Measurements from ENCODE around the gene DHX9.

The DHX9 gene

DNA sequence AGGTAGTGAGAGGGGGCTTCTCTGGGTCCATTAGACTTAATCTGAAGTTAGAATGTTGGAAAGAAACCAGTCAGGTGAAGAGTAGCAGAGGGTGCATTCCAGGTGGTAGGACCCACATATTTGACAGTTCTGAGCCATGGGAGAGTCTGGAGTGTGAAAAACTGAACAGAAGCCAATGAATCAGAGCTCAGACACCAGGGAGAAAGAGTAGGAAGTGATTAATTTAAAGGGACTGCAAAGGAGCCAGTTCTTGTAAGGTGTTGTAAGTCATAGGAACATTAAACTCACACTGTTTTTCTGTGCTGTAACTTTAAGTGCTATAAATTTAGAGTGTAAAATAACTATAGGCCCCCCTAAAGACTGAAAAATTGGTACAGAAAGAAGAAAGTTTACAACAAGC lies 5.9 kb upstream of the DHX9 start:
- TF ChIP-seq FOXP2 (optimal IDR thresholded peaks at IDR 0.05; ENCODE audit: borderline replicate concordance, extremely low read depth, extremely low read length, insufficient read depth) (no peak), TAF1 (IDR thresholded peaks at IDR 0.05; ENCODE audit: borderline replicate concordance, insufficient read depth, low read length) (no peak), POLR2AphosphoS5 (IDR thresholded peaks at IDR 0.05; ENCODE audit: low read depth, low read length) (no peak), REST (IDR thresholded peaks at IDR 0.05; ENCODE audit: insufficient read depth in 1 of 2, low read depth in 2 of 2, low read length in 2 of 2) (no peak), SIN3A (IDR thresholded peaks at IDR 0.05; ENCODE audit: borderline replicate concordance, insufficient read depth, low read length) (no peak)

DNA sequence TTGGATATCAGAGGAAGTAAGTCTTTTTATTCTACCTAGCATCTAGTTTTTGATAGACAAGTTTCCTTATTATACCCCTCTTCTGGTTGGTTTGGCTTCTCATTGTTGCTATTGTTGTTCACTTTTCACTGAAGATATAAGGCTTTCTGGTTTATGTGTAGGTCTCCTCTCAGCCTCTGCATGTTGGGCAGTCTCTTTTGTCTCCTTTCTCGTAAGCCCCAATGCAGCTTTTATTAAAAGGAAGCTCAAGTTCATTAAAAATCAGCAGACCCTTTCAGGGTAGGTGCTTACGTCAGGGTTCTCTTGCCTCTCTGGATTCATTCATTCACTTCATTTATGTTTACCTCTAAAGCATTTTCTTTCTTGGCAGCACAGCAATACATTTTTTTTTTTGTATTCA lies 4.8 kb upstream of the DHX9 start:
- TF ChIP-seq TAF1 (IDR thresholded peaks at IDR 0.05; ENCODE audit: borderline replicate concordance, insufficient read depth, low read length) (no peak), FOXP2 (optimal IDR thresholded peaks at IDR 0.05; ENCODE audit: borderline replicate concordance, extremely low read depth, extremely low read length, insufficient read depth) (no peak), SIN3A (IDR thresholded peaks at IDR 0.05; ENCODE audit: borderline replicate concordance, insufficient read depth, low read length) (no peak), POLR2AphosphoS5 (IDR thresholded peaks at IDR 0.05; ENCODE audit: low read depth, low read length) (no peak), REST (IDR thresholded peaks at IDR 0.05; ENCODE audit: insufficient read depth in 1 of 2, low read depth in 2 of 2, low read length in 2 of 2) (no peak)

DNA sequence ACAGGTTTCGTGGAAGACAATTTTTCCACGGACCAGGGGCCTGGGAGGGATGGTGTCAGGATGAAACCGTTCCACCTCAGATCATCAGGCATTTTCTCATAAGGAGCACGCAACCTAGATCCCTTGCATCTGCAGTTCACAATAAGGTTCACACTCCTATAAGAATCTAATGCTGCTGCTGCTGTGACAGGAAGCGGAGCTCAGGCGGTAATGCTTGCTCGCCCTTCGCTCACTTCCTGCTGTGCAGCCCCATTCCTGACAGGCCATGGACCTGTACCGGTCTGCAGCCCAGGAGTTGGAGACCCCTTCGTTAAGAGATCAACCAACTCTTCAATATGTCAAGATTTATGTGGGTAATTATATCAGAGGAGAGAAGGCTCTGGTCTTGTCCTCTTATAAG lies 3.3 kb upstream of the DHX9 start:
- no peak for TF ChIP-seq POLR2AphosphoS5 (IDR thresholded peaks at IDR 0.05; ENCODE audit: low read depth, low read length)
- TF ChIP-seq TAF1 (IDR thresholded peaks at IDR 0.05; ENCODE audit: borderline replicate concordance, insufficient read depth, low read length), result no peak
- TF ChIP-seq SIN3A (IDR thresholded peaks at IDR 0.05; ENCODE audit: borderline replicate concordance, insufficient read depth, low read length), result no peak
- TF ChIP-seq FOXP2 (optimal IDR thresholded peaks at IDR 0.05; ENCODE audit: borderline replicate concordance, extremely low read depth, extremely low read length, insufficient read depth), result no peak
- TF ChIP-seq REST (IDR thresholded peaks at IDR 0.05; ENCODE audit: insufficient read depth in 1 of 2, low read depth in 2 of 2, low read length in 2 of 2), result no peak

GRCh38 chr1:182841368-182841988 lies 2.3 kb downstream of the DHX9 start:
- TF ChIP-seq POLR2AphosphoS5 (IDR thresholded peaks at IDR 0.05; ENCODE audit: low read depth, low read length), result no peak
- TF ChIP-seq REST (IDR thresholded peaks at IDR 0.05; ENCODE audit: insufficient read depth in 1 of 2, low read depth in 2 of 2, low read length in 2 of 2), result no peak
- TF ChIP-seq SIN3A (IDR thresholded peaks at IDR 0.05; ENCODE audit: borderline replicate concordance, insufficient read depth, low read length), result no peak
- no peak for TF ChIP-seq FOXP2 (optimal IDR thresholded peaks at IDR 0.05; ENCODE audit: borderline replicate concordance, extremely low read depth, extremely low read length, insufficient read depth)
- TF ChIP-seq TAF1 (IDR thresholded peaks at IDR 0.05; ENCODE audit: borderline replicate concordance, insufficient read depth, low read length), result no peak
